Activated B cell treated with CpG ODN at 0.5 μM for 24 hours (primary cell): Measurements from ENCODE around the gene PEF1. TPM values are rescaled to one million over a fixed set of nuclear protein-coding genes. Genes with fewer than 3 reads are reported as not detected.

Source experiments
- ATAC-seq: fragments of 200-7000 bp; cut with Tn5 transposase; one replicate; pipeline ENCODE4 v1.10.0; 2021; ENCODE audit warnings: low read depth, mild to moderate bottlenecking, moderate library complexity
- CTCF ChIA-PET: fragments of 350-600 bp; sonication (Branson Sonifier 250); formaldehyde crosslinking; loops from one replicate; lab custom pipeline; 2021; ENCODE audit warnings: antibody characterized with exemption; lab: Charles Lee
- POLR2A ChIA-PET: fragments of 350-600 bp; sonication (Branson Sonifier 250); formaldehyde crosslinking; loops from one replicate; lab custom pipeline; 2021; ENCODE audit warnings: antibody characterized with exemption; lab: Charles Lee
- DNase-seq: peaks from one replicate; pipeline ENCODE4 v3.0.0; 2022
- H3K27ac Mint-ChIP-seq: one replicate; pipeline ENCODE4 v1.8.0; 2020; ENCODE audit warnings: mixed read lengths
- H3K27me3 Mint-ChIP-seq: one replicate; pipeline ENCODE4 v1.8.0; 2021; ENCODE audit warnings: mixed read lengths
- H3K36me3 Mint-ChIP-seq: one replicate; pipeline ENCODE4 v1.8.0; 2021; ENCODE audit warnings: low read depth, mixed read lengths
- H3K4me1 Mint-ChIP-seq: one replicate; pipeline ENCODE4 v1.8.0; 2021; ENCODE audit warnings: mixed read lengths
- H3K4me3 Mint-ChIP-seq: one replicate; pipeline ENCODE4 v1.8.0; 2020; ENCODE audit warnings: mild to moderate bottlenecking, mixed read lengths
- H3K9me3 Mint-ChIP-seq: one replicate; pipeline ENCODE4 v1.8.0; 2020; ENCODE audit warnings: mixed read lengths
- CTCF ChIP-seq: fragments of 200-600 bp; IDR thresholded peaks from one replicate; pipeline ENCODE4 v1.8.0; 2022; ENCODE audit warnings: antibody characterized with exemption, mild to moderate bottlenecking
- intact Hi-C: fragments of 100-400 bp; cut with micrococcal nuclease; formaldehyde crosslinking; loops from one replicate; pipeline ENCODE4 v1.15.1; 2024
- total RNA-seq: library from RNA; stranded (reverse); gene quantifications from 2 replicates; pipeline ENCODE4 v1.2.3, GENCODE V29; 2022

The PEF1 gene
- total RNA-seq, 1 donor from 2014 or later = 58.0 TPM

- TF ChIP-seq CTCF = no peak
- ATAC-seq = no peak
- H3K4me3 Mint-ChIP-seq = no peak overlapping the region
- intact Hi-C loops = no loop called here
- no peak for DNase-seq
- POLR2A ChIA-PET = no interaction called here
- H3K4me1 Mint-ChIP-seq = no peaks in the 10 kb centered on the region
- no peaks in the 10 kb centered on the region for H3K36me3 Mint-ChIP-seq
- no peak overlapping the region for H3K27ac Mint-ChIP-seq
- CTCF ChIA-PET = no interaction called here
- peaks cover 24% of the 10 kb centered on the region for H3K27me3 Mint-ChIP-seq
- H3K9me3 Mint-ChIP-seq = no peaks in the 10 kb centered on the region
These were observed 45.2 kb upstream of the PEF1 start for GRCh38 chr1:31689854-31690253.

GRCh38 chr1:31689379-31689778 is 44.7 kb upstream of the PEF1 start:
- DNase-seq (no peak), ATAC-seq (no peak)
- Mint-ChIP-seq H3K36me3 (no peaks in the 10 kb centered on the region), H3K4me3 (no peak overlapping the region), H3K4me1 (no peaks in the 10 kb centered on the region), H3K9me3 (no peaks in the 10 kb centered on the region), H3K27ac (no peak overlapping the region), H3K27me3 (peaks cover 26% of the 10 kb centered on the region)
- CTCF ChIA-PET = no interaction called here
- intact Hi-C loops = no loop called here
- no peak for TF ChIP-seq CTCF
- POLR2A ChIA-PET = no interaction called here

GRCh38 chr1:31688233-31688918 is 43.7 kb upstream of the PEF1 start:
- DNase-seq (no peak), ATAC-seq (no peak)
- no peaks in the 10 kb centered on the region for H3K36me3 Mint-ChIP-seq
- intact Hi-C loops = no loop called here
- no peaks in the 10 kb centered on the region for H3K9me3 Mint-ChIP-seq
- CTCF ChIA-PET = no interaction called here
- no peak overlapping the region for H3K27ac Mint-ChIP-seq
- no peak for TF ChIP-seq CTCF
- no peak overlapping the region for H3K4me3 Mint-ChIP-seq
- POLR2A ChIA-PET = no interaction called here
- peaks cover 26% of the 10 kb centered on the region for H3K27me3 Mint-ChIP-seq
- no peaks in the 10 kb centered on the region for H3K4me1 Mint-ChIP-seq

GRCh38 chr1:31687601-31688000 is 42.9 kb upstream of the PEF1 start:
- POLR2A ChIA-PET = no interaction called here
- peaks cover 26% of the 10 kb centered on the region for H3K27me3 Mint-ChIP-seq
- intact Hi-C loops = no loop called here
- H3K4me3 Mint-ChIP-seq = no peak overlapping the region
- no peaks in the 10 kb centered on the region for H3K9me3 Mint-ChIP-seq
- H3K4me1 Mint-ChIP-seq = no peaks in the 10 kb centered on the region
- CTCF ChIA-PET = no interaction called here
- no peaks in the 10 kb centered on the region for H3K36me3 Mint-ChIP-seq
- peak; percentile 42 for ATAC-seq
- no peak for TF ChIP-seq CTCF
- no peak for DNase-seq
- H3K27ac Mint-ChIP-seq = no peak overlapping the region

- intact Hi-C loops = no loop called here
- no peak overlapping the region for H3K4me3 Mint-ChIP-seq
- no peak for TF ChIP-seq CTCF
- H3K36me3 Mint-ChIP-seq = no peaks in the 10 kb centered on the region
- DNase-seq (no peak), ATAC-seq (no peak)
- no peaks in the 10 kb centered on the region for H3K9me3 Mint-ChIP-seq
- ChIA-PET CTCF (no interaction called here), POLR2A (no interaction called here)
- H3K27ac Mint-ChIP-seq = no peak overlapping the region
- peaks cover 38% of the 10 kb centered on the region for H3K27me3 Mint-ChIP-seq
- no peaks in the 10 kb centered on the region for H3K4me1 Mint-ChIP-seq
These were observed 41.1 kb upstream of the PEF1 start for GRCh38 chr1:31685795-31686194.
